ENCODE data around the gene KATNA1.
A peak's percentile ranks its signal among the peaks of the same experiment; 100 is the strongest.

Gene KATNA1

DNA sequence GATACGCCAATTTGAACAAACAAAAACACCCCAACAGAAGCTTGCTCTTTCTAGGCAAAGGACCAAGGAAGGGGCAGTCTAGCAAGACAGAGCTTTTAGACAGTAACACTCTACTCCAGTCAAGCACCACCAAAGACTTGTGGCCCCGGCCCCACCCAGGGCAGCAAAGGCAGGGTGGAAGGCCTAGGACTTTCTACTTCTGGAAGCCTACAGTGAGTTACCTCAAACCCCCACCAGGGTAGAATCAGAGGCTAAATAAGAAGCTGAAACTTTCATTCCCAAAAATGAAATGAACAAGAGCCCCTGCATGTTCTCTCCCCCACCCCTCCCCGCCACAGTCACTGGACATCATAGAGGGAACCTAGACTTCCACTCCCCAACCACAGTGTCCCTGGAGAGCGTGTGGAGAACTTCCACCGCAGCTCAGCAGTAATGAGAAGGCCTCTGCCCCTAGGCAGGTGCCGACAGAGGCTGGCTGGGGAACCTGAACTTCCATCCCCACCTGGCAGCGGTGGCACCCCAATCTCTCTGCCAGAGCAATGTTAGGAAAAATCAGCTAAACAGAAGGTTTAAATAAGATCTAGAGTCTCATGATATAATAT, 40.0 kb downstream of the KATNA1 start:
- no peak for DNase-seq (ENCODE audit: low spot score)

DNA sequence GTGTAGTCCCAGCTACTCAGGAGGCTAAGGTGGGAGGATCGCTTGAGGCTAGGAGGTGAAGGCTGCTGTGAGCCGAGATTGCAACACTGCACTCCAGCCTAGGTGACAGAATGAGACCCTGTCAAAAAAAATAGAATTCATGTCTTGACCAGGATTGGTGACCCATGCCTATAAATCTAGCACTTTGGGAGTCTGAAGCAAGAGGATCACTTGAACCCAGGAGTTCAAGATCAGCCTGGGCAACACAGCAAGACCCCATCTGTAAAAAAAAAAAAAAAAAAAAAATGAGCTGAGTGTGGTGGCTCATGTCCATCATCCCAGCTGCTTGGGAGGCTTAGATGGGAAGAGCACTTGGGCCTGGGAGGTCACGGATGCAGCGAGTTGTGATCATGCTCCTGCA, 48.0 kb downstream of the KATNA1 start:
- DNase-seq (ENCODE audit: low spot score): no peak

DNA sequence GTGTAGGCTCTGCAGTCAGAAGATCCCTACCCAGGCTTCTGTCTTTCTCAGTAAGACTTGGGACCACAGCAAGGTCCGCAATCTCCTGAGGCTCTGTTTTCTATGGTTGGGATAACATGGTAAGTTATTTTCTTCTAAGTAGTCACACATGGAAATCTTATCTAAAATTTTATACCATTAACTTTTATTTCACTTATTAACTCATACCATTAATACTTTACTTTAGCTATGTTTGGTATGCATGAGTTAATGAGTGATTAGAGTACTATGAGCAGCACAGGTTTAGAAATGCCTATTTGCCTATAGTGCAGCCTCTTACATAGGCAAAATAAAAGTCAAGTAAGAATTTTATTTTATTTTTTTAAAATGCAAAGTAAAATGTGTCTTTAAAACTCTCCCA, 55.1 kb downstream of the KATNA1 start:
- DNase-seq (ENCODE audit: low spot score): no peak

DNA sequence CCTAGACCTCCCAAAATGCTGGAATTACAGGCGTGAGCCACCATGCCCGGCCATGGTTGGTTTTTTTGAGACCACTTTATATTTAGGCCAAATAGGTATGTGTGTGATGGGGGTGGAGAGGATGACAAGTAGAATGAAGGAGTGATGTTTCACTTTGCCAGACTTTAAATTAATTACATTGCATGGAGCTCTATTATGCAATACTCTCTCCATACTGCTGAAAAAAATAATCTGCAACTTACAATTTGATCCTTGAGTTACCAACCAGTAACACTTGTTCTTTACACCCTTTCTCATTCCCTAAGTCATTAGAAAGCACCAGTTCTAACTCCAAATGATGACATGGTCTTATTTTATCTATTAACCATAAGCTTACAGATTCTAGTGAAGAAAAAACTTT, 55.5 kb downstream of the KATNA1 start:
- DNase-seq (ENCODE audit: low spot score): no peak

DNA sequence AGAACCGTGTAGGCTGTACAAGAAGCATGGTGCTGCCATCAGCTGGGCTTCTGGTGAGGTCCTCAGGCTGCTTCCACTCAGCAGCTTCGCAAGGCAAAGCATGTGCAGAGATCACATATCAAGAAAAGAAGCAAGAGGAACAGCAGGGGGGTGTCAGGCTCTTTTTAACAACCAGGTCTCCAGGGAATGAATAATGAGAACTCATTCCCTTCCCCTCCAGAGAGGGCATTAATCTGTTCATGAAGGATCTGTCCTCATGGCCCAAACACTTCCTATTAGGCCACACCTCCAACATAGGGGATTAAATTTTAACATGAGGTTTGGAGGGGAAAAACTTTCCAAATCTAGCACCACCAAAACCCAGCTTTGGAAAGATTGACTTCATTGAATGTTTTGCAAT, 62.4 kb downstream of the KATNA1 start:
- DNase-seq (ENCODE audit: low spot score): no peak

DNA sequence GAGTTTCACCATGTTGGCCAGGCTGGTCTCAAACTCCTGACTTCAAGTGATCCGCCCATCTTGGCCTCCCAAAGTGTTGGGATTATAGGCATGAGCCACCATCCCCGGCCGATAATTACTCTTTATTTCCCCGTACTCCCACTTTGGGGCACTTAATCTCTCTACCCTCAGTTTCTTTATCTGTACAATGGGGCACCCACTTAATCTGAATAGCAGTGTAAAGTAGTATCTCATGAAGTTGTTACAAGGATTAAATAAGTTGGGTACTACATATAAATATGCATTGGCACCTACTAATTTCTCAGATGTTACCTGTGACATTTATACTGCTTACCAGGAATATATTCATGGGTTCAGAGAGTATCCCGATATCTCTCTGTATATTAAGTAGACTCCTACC, 67.2 kb downstream of the KATNA1 start:
- no peak for DNase-seq (ENCODE audit: low spot score)

DNA sequence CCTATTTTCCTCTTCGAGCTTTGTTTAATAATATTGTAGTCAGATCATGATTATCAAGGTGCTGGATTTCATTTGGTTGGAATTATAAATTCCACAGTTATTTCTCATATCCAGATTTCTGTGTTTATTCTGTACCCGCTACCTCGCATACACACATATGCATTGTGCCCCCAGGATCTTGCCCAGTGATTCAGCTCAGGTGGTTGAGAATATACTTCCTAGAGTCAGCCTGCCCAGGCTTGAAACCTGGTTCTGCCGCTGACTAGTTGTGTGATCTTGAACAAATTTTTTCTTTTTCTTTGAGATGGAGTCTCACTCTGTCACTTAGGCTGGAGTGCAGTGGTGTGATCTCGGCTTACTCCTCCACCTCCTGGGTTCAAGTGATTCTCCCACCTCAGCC, 67.6 kb downstream of the KATNA1 start:
- DNase-seq (ENCODE audit: low spot score): no peak

DNA sequence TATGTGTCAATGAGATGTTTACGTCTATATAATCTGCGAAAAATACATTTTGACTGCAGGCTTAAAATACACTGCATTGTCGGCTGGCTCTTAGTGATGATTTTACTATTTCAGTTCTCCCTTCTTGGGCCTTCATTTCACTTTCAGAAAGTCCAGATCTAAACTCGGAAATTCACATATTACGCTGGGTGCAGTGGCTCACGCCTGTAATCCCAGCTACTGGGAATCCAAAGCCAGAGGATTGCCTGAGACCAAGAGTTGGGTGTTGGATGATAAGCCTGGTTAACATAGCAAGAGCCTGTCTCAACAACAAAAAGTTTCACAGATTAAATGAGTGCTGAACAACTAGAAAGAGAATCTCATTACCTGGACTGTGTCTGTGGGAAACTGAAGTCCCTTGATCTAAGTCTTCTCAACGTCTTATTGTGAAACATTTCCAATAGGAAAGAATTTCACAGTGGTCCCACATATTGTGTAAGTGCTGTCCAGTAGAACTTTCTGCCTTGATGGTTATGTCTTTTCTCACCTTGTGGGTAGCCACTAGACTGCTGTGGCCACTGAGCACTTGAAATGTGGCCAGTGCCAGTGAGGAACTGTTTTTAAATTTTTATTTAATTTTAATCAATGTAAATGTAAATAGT, 80.4 kb downstream of the KATNA1 start:
- DNase-seq (ENCODE audit: low spot score): no peak

DNA sequence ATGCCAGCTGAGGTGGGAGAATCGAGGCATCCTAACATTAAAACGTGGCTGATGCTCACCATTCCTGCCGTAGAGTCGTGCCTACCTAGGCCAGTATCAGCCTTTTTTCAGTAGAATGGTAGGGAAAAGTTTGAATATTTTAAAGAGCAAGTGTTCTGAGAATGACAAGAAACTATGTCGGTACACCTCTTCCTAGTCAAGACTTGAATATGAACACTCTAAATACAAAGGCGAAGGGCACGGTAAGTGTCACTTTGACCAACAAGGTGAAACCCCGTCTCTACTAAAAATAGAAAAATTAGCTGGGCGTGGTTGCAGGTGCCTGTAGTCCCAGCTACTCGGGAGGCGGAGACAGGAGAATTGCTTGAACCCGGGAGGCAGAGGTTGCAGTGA, 81.3 kb downstream of the KATNA1 start:
- DNase-seq (ENCODE audit: low spot score): no peak

DNA sequence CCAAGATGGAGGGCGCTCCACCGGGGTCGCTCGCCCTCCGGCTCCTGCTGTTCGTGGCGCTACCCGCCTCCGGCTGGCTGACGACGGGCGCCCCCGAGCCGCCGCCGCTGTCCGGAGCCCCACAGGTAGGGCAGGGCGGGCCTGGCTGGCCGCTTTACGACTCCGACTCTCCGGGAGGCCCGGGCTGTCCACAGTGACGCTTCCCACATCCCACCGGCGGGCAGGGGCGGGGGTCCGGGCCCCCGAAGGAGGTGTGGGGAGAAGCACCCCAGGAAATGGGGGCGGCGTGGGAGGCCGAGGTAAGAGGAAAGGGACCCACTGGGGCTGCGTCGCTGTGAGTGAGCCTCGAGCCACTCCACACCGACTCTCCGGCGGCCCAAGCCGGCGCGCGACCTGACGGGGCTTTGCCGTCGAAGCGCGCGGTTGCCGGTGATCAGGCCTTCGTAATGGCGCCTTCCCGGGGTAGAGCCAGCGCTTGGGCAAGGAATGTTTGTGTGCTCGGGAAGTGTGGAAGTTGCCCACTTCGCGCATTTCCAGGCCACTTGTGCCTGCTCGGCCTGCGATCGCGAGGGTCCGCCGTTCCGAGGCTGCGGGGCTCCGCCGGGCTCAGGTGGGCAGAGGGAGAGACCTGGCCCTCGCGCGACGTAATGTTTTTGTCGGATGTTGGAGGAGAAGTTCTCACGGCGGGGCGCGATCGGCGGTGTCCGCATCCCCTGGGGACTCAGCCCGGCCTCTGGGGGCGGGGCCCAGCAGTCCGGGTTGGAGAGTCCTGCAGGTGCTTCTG, 81.9 kb downstream of the KATNA1 start:
- peak; percentile 37 for DNase-seq (ENCODE audit: low spot score)

DNA sequence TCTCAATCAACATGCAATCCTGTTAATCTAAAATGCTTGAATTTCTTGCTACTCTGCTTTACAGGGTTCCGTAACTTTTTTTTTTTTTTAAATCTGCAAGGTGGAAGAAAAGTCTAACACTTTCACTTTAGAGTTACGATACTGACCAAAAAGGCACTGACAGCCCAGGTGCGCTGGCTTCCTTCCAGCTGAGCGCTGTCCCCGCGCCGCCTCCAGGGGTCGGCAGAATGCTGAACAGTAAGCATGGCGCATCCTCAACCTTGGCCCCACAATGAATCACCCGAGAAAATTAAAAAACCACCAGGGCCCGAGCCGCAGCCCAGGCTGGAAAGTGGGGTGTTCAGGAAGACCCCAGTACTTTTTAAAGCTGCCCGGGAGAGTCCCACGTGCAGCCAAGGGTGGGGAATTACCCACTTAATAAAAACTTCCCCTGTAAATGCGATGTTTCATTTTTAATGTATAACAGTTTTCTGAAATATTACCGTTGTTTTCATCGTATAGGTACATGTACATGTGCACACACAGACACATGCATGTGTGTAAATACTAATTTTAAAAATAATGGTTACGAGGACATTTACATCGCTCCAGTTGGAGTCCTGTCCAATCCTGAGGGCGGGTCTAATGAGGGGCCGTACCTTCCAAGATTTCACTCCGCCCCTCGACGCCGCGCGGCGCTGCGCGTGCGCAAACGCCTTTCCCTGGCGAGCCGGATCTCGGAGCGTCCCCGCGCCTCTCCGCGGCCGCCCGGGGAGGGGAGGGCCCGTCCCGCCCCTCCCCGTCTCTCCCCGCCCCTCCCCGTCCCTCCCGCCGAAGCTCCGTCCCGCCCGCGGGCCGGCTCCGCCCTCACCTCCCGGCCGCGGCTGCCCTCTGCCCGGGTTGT, 82.7 kb downstream of the KATNA1 start, which contains the start of gene GINM1:
Gene GINM1 (plus strand): TSS at position 849 of the 883 bp plus-strand sequence. CDS start 40 bp downstream, outside the sequence.
- DNase-seq (ENCODE audit: low spot score): peak; percentile 99

DNA sequence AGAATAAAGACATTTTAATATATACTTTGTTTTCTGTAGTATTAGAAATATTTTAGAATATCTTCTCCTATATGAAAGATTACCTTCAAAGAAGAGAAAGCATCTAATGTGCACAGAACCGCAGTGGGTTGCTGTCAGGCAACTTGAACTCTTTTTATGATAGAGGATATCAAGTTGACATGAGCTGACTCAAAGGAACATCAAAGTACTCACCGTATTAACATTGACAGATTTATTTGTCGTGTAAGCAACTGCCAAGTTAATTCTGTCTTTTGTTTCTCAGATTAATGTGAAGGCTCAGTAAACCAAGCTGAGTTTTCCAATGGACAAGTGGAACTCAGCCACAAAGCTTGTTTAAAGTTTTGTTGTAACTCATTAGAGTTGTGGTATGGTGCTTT, 84.6 kb downstream of the KATNA1 start:
- no peak for DNase-seq (ENCODE audit: low spot score)

DNA sequence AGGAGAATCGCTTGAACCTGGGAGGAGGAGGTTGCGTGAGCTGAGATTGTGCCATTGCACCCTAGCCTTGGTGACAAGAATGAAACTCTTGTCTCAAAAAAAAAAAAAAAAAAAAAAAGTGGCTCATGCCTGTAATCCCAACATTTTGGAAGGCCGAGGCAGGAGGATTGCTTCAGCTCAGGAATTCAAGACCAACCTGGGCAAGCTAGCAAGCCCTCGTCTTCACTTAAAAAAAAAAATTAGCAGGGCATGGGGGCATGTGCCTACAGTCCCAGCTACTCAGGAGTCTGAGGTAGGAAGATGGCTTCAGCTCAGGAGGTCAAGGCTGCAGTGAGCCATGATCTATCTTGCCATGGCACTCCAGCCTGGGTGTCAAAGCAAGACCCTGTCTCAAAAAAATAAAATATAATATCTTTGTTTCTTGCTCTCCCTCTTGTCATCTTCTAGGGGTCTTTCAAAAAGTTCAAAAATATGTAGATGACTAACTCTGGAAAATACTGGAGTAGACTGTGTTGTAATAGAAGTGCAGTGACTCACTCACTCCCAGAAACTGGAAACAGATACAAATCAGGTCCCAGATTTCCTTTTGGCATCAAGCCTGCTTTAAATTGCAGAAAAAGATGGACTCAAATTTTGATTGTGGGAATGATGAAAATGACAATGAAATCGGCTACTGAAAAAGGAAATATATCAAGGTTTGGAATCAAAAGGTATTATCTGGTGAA, 85.1 kb downstream of the KATNA1 start:
- peak; percentile 85 for DNase-seq (ENCODE audit: low spot score)

DNA sequence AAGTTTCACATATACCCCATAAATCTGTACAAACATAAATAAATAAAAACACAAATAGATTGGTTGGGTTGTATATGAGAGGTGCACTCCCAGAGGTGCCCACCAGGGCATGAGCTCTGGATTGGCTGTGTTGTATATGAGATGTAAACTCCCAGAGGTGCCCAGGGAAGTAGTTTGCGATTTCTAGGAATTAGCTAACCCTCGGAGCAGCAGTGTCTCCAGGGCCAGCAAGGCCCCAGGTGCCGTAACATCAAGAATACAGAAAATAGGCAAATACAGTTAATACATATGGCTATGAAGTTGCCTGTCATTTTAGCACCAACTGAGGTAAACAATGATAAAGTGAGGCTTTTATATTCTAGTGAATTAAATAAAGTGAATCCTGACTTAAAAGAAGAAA, 87.8 kb downstream of the KATNA1 start:
- no peak for DNase-seq (ENCODE audit: low spot score)

DNA sequence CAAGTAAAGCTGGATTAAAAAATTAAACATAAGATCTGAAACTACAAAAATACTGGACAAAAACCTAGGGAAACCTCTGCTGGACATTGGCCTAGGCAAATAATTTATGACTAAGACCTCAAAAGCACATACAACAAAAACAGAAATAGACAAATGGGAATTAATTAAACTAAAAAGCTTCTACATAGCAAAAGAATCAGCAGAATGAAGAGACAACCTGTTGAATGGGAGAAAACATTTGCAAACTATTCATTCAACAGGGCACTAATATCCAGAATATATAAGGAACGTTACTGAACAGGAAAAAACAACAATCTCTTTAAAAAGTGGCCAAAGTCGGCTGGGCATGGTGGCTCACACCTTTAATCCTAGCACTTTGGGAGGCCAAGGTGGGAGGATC, 89.1 kb downstream of the KATNA1 start:
- DNase-seq (ENCODE audit: low spot score): no peak

DNA sequence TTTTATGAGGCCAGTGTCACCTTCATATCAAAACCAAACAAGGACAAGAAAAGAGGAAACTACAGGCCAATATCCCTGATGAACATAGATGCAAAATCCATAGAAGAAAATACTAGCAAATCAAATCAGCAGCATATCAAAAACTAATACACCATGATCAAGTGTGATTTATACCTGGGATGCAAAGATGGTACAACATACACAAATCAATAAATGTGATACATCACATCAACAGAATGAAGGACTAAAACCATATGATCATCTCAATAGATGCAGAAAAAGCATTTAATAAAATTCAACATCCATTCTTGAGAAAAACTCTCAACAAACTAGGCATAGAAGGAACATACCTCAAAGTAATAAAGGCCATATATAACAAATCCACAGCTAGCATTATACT, 90.5 kb downstream of the KATNA1 start:
- DNase-seq (ENCODE audit: low spot score): no peak

DNA sequence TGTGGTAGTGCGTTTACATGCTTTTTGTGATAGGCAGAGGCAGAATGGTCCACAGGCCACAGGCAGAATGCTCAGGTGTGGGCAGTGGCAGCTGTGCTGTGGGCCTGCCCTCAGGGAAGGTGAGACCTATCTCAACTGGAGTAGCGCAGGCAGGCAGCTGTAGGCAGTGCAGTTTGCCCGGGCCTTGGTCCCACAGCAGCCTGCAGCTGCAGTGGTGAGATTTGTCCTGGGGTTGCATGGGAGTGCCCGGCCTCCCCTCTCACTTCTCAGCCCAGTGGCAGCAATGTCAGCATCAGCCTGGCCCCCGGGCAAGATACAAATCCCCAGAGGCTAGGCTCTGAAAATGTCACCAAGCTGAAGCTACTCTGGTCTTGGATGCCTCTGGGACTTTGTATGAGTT, 96.6 kb downstream of the KATNA1 start:
- no peak for DNase-seq (ENCODE audit: low spot score)

DNA sequence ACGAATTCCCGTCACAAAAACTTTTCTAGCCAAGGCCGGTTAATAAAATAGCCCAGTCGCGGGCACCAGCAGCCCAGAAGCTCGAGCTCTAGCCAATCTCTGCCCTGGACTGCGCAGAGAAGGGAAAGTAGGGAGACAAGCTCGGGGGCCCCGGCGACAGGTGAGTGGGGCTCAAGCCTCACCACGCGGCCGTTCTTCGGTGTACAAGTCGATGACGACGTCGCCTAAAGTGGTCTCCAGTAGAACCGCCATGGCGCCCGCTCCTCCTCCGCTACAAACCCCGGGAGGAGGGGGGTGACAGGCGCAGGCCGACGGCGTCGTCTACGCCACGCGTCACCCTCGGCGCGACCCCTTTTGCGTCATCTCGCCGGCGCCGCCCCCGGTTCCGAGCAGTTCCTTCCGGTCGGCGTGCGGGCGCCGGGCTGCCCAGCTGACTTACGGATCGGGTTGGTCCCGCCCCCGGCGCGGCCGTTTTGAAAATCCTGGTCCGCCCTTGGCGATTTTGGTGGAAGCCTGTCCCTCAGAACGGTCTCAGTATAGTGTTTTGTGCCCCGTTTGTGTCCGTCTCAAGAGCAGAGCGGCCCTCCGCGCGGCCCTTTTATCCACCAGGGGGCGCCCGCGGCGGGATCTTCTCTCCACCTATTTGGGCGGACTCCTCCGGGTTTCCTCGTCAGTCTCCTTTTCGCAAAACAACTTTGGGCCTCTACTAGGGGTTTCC, 102.6 kb downstream of the KATNA1 start, which contains the start of gene PPIL4:
Gene PPIL4 (minus strand): TSS at position 290 of the 718 bp plus-strand sequence. CDS start 38 bp downstream, at position 252.
- DNase-seq (ENCODE audit: low spot score): peak; percentile 94

DNA sequence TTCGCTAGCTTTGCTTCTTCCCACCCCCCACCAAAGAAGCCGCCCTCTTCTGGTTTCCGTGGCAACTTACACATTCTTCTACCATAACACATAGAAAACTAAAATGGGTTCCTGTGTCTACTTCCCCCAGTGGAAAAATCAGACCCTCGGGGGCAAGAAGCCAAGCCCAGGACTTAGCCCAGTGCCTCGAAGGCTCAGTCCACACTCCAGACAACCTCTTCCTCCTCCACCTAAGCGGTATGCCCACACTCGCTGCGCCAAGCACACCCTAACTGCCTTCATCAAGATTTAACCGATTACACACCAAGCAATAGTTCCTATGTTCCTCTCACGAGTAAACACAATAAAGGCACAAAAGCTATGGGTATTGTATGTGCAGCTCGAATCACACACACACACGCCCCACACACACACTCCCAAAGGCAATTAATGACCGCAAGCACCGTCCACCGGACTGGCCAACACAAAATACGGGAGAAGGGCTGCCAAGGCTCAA, 103.2 kb downstream of the KATNA1 start:
- peak; percentile 64 for DNase-seq (ENCODE audit: low spot score)

Data from AG08395 (cell line).